CD14-positive monocyte (primary cell): ENCODE measurements around the gene TLNRD1. TPM values are rescaled to one million over a fixed set of nuclear protein-coding genes. Genes with fewer than 3 reads are reported as not detected.
A peak's percentile ranks its signal among the peaks of the same experiment; 100 is the strongest.

Source experiments
- DNase-seq, 3 donors: peaks; one replicate each; pipeline ENCODE4 v3.0.0-alpha.2; 2011 to 2022
- H2AFZ ChIP-seq: 2 replicates; pipeline ENCODE4 v1.6.0; 2012; ENCODE audit warnings: mild to moderate bottlenecking, low read depth, low read length, inconsistent platforms; ENCODE audit not compliant: insufficient read depth, poor library complexity, severe bottlenecking
- H3K27ac ChIP-seq, 2 donors: 1 replicate in 1 of 2; 2 replicates in 1 of 2; pipeline ENCODE4 v1.5.1; 2012 to 2013; ENCODE audit warnings: low read length in 2 of 2, control low read depth in 1 of 2, inconsistent platforms in 1 of 2, low read depth in 1 of 2, mild to moderate bottlenecking in 1 of 2
- H3K27me3 ChIP-seq, 2 donors: one replicate each; pipeline versions ENCODE4 v1.6.0 to v1.6.1; 2011 to 2013; ENCODE audit warnings: low read length in 2 of 2; ENCODE audit not compliant: control insufficient read depth in 2 of 2, insufficient read depth in 2 of 2
- H3K36me3 ChIP-seq, 2 donors: replicated peaks in 1 of 2; 1 replicate in 1 of 2; 2 replicates in 1 of 2; pipeline versions ENCODE4 v1.5.1 to v1.6.1; 2012 to 2013; ENCODE audit warnings: low read length in 2 of 2, control low read depth in 1 of 2, inconsistent platforms in 1 of 2, mild to moderate bottlenecking in 1 of 2; ENCODE audit not compliant: insufficient read depth in 2 of 2, control insufficient read depth in 1 of 2
- H3K4me1 ChIP-seq, 2 donors: 1 replicate in 1 of 2; 2 replicates in 1 of 2; pipeline versions ENCODE4 v1.5.1 to v1.6.1; 2012 to 2013; ENCODE audit warnings: low read length in 2 of 2, control low read depth in 1 of 2, inconsistent platforms in 1 of 2, mild to moderate bottlenecking in 1 of 2, moderate library complexity in 1 of 2; ENCODE audit not compliant: insufficient read depth in 2 of 2, control insufficient read depth in 1 of 2
- H3K4me2 ChIP-seq: replicated peaks from 2 replicates; pipeline ENCODE3; 2012; ENCODE audit warnings: low read length, moderate library complexity, mild to moderate bottlenecking; ENCODE audit not compliant: poor library complexity, severe bottlenecking; ENCODE audit errors: extremely low read depth
- H3K4me3 ChIP-seq, 3 experiments: fragments of 200-600 bp in 1 of 3; sonication (generic) in 1 of 3; replicated peaks in 1 of 3; 1 replicate in 2 of 3; 2 replicates in 1 of 3; pipeline ENCODE4 v1.5.1; 2011 to 2013; ENCODE audit warnings: low read length in 3 of 3, mild to moderate bottlenecking in 3 of 3, control low read depth in 2 of 3, low read depth in 2 of 3, inconsistent platforms in 1 of 3, moderate library complexity in 1 of 3
- H3K79me2 ChIP-seq: 2 replicates; pipeline ENCODE4 v1.6.0; 2012; ENCODE audit warnings: mild to moderate bottlenecking, control low read depth, inconsistent platforms, low read length, moderate library complexity; ENCODE audit not compliant: insufficient read depth
- H3K9ac ChIP-seq: 2 replicates; pipeline ENCODE4 v1.6.0; 2017; ENCODE audit warnings: low read length, mild to moderate bottlenecking; ENCODE audit not compliant: insufficient read depth, poor library complexity, severe bottlenecking
- H3K9me3 ChIP-seq, 2 donors: replicated peaks in 1 of 2; 1 replicate in 1 of 2; 2 replicates in 1 of 2; pipeline versions ENCODE4 v1.5.1 to v1.6.1; 2012 to 2013; ENCODE audit warnings: low read length in 2 of 2, control low read depth in 1 of 2; ENCODE audit not compliant: control insufficient read depth in 1 of 2, insufficient read depth in 1 of 2
- H4K20me1 ChIP-seq: 2 replicates; pipeline ENCODE4 v1.6.0; 2012; ENCODE audit warnings: mild to moderate bottlenecking, low read length, control low read depth, moderate library complexity; ENCODE audit not compliant: insufficient read depth
- H3K27ac Mint-ChIP-seq, 7 donors: one replicate each; pipeline ENCODE4 v1.8.0; 2020; ENCODE audit warnings: mild to moderate bottlenecking in 7 of 7, mixed read lengths in 7 of 7, moderate library complexity in 6 of 7, inconsistent platforms in 2 of 7
- H3K27me3 Mint-ChIP-seq, 3 donors: one replicate each; pipeline ENCODE4 v1.8.0; 2021 to 2022; ENCODE audit warnings: low read depth in 3 of 3, mild to moderate bottlenecking in 3 of 3, mixed read lengths in 3 of 3, moderate library complexity in 3 of 3, inconsistent platforms in 1 of 3
- H3K36me3 Mint-ChIP-seq, 2 donors: one replicate each; pipeline ENCODE4 v1.8.0; 2020; ENCODE audit warnings: mixed read lengths in 2 of 2, inconsistent platforms in 1 of 2, mild to moderate bottlenecking in 1 of 2
- H3K4me1 Mint-ChIP-seq: one replicate; pipeline ENCODE4 v1.8.0; 2020; ENCODE audit warnings: mild to moderate bottlenecking, mixed read lengths
- H3K4me3 Mint-ChIP-seq, 2 donors: one replicate each; pipeline ENCODE4 v1.8.0; 2020; ENCODE audit warnings: mild to moderate bottlenecking in 2 of 2, mixed read lengths in 2 of 2, moderate library complexity in 1 of 2
- H3K9me3 Mint-ChIP-seq, 7 donors: one replicate each; pipeline ENCODE4 v1.8.0; 2020 to 2022; ENCODE audit warnings: mixed read lengths in 7 of 7, mild to moderate bottlenecking in 6 of 7, moderate library complexity in 6 of 7, inconsistent platforms in 2 of 7
- CTCF ChIP-seq: fragments of 200-600 bp; IDR thresholded peaks from one replicate; pipeline ENCODE4 v1.8.0; 2022; ENCODE audit warnings: antibody characterized with exemption, mild to moderate bottlenecking
- WGBS: methylation state at CpG from one replicate; pipeline ENCODE4 v1.1.5; 2013; ENCODE audit warnings: missing lambda C conversion rate; ENCODE audit not compliant: insufficient coverage; 5-methylcytosine and 5-hydroxymethylcytosine counted together
- intact Hi-C, 2 donors: fragments of 100-400 bp; cut with micrococcal nuclease; formaldehyde crosslinking; loops; one replicate each; pipeline versions ENCODE4 v1.15.0 to v1.15.1; 2023
- polyA plus RNA-seq, 3 donors: library from polyadenylated mRNA; depleted of rRNA in 1 of 3; unstranded in 2 of 3; stranded (reverse) in 1 of 3; fragments of 300-500 nt in 2 of 3; fragments of >200 nt in 1 of 3; fragmentation: Illumina TruSeq in 2 of 3; gene quantifications; 1 replicate in 2 of 3; 2 replicates in 1 of 3; pipeline ENCODE4 v1.2.3, GENCODE V29; 2012 to 2021

The TLNRD1 gene
- polyA plus RNA-seq, 3 donors, result 2.6 to 12.6 (median 3.4) TPM

GRCh38 chr15:80970018-80970657, 30.6 kb upstream of the TLNRD1 start:
- peaks cover 41 to 55% of the 10 kb centered on the region in 2 donors for H3K36me3 Mint-ChIP-seq
- peaks cover 0 to 5% (median 4%) of the 10 kb centered on the region in 7 donors for H3K9me3 Mint-ChIP-seq
- Histone ChIP-seq H3K27ac (no peak overlapping the region), H3K9ac (no peak overlapping the region), H3K9me3 (no peaks in the 10 kb centered on the region), H3K36me3 (peaks cover 20 to 58% of the 10 kb centered on the region in 2 donors), H3K4me1 (no peaks in the 10 kb centered on the region), H3K79me2 (no peaks in the 10 kb centered on the region), H3K4me3 (no peak overlapping the region), H3K4me2 (no peak overlapping the region), H3K27me3 (no peaks in the 10 kb centered on the region), H4K20me1 (peaks cover 4% of the 10 kb centered on the region), H2AFZ (no peak overlapping the region)
- no CpG with 5 or more reads among the region's 12 CpGs for WGBS
- TF ChIP-seq CTCF, result peak; percentile 84
- peaks cover 0 to 4% (median 0%) of the 10 kb centered on the region in 3 donors for H3K27me3 Mint-ChIP-seq
- H3K4me3 Mint-ChIP-seq, result no peak overlapping the region
- no peaks in the 10 kb centered on the region for H3K4me1 Mint-ChIP-seq
- intact Hi-C loops, result loop anchor here (5.0 to 10.0 kb wide), 2 partner anchors 135 to 513 kb away; no protein-coding TSS in a partner anchor
- H3K27ac Mint-ChIP-seq, result no peak overlapping the region
- peak; percentile 39 to 57 (median 50) for DNase-seq

- Histone ChIP-seq H3K4me1 (no peaks in the 10 kb centered on the region), H3K4me3 (no peak overlapping the region), H4K20me1 (peaks cover 4% of the 10 kb centered on the region), H3K36me3 (peaks cover 20 to 63% of the 10 kb centered on the region in 2 donors), H3K27me3 (no peaks in the 10 kb centered on the region), H3K27ac (no peak overlapping the region), H3K4me2 (no peak overlapping the region), H3K9me3 (no peaks in the 10 kb centered on the region), H2AFZ (no peak overlapping the region), H3K9ac (no peak overlapping the region), H3K79me2 (no peaks in the 10 kb centered on the region)
- 83% methylated on average over 2 of the region's 3 CpGs for WGBS
- H3K9me3 Mint-ChIP-seq, result peaks cover 0 to 3% (median under 1%) of the 10 kb centered on the region in 7 donors
- peaks cover 0 to 4% (median 0%) of the 10 kb centered on the region in 3 donors for H3K27me3 Mint-ChIP-seq
- peaks cover 39 to 51% of the 10 kb centered on the region in 2 donors for H3K36me3 Mint-ChIP-seq
- intact Hi-C loops, result loop anchor here (5.0 to 10.0 kb wide), 2 partner anchors 134 to 513 kb away; no protein-coding TSS in a partner anchor
- peak overlapping the region in 2 of 7 donors; percentile 40 to 68 for H3K27ac Mint-ChIP-seq
- no peak for TF ChIP-seq CTCF
- no peak for DNase-seq
- H3K4me1 Mint-ChIP-seq, result no peaks in the 10 kb centered on the region
- H3K4me3 Mint-ChIP-seq, result no peak overlapping the region
Measured at GRCh38 chr15:80970658-80971057, 30.1 kb upstream of the TLNRD1 start.
